RWPE1 (cell line): ENCODE data around the gene OR2L13.

ENCODE experiments used
- CTCF ChIA-PET: fragments of 350-600 bp; sonication (Branson Sonifier 250); formaldehyde crosslinking; extraction: SDS; loops from one replicate; lab custom pipeline; 2021; lab: Yijun Ruan, JAX
- POLR2A ChIA-PET: fragments of 400-600 bp; formaldehyde crosslinking; extraction: SDS; loops from one replicate; lab custom pipeline; 2020; ENCODE audit warnings: antibody characterized with exemption; ENCODE audit not compliant: low non-redundant PET; lab: Yijun Ruan, JAX
- DNase-seq: peaks from one replicate; pipeline ENCODE4 v3.0.0; 2012; ENCODE audit warnings: low spot score
- H3K27ac ChIP-seq: fragments of 450-650 bp; 2 replicates; pipeline ENCODE4 v1.5.1; 2017
- TF ChIP-seq, protein P1 (sequence below): fragments of 450-650 bp; conservative IDR thresholded peaks from 2 replicates; pipeline ENCODE4 v1.5.1; 2017; ENCODE audit warnings: low read depth, mild to moderate bottlenecking

OR2L13 gene

DNA sequence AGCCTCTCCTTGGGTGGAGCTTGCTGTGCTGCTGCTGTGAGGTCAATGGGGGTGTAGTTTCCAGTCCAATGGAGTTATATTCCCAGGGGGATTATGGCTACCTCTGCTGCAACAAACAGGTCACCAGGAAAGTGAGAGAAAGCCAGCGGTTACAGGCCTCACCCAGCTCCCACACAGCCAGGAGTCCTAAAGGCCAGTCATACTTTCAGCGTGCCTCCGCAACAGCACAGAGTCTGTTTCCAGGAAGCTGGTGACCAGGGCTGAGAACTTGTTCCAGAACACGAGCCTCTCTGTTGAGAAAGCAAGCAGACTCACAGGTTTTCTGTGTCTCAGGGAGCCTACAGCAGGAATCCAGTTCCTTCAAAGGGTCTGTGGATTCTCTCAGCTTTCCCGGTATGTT is 32.7 kb downstream of the OR2L13 start:
- ChIA-PET POLR2A (no interaction called here), CTCF (no interaction called here)
- TF ChIP-seq, protein P1, sequence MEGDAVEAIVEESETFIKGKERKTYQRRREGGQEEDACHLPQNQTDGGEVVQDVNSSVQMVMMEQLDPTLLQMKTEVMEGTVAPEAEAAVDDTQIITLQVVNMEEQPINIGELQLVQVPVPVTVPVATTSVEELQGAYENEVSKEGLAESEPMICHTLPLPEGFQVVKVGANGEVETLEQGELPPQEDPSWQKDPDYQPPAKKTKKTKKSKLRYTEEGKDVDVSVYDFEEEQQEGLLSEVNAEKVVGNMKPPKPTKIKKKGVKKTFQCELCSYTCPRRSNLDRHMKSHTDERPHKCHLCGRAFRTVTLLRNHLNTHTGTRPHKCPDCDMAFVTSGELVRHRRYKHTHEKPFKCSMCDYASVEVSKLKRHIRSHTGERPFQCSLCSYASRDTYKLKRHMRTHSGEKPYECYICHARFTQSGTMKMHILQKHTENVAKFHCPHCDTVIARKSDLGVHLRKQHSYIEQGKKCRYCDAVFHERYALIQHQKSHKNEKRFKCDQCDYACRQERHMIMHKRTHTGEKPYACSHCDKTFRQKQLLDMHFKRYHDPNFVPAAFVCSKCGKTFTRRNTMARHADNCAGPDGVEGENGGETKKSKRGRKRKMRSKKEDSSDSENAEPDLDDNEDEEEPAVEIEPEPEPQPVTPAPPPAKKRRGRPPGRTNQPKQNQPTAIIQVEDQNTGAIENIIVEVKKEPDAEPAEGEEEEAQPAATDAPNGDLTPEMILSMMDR = no peak
- no peak overlapping the region for H3K27ac ChIP-seq
- no peak for DNase-seq

DNA sequence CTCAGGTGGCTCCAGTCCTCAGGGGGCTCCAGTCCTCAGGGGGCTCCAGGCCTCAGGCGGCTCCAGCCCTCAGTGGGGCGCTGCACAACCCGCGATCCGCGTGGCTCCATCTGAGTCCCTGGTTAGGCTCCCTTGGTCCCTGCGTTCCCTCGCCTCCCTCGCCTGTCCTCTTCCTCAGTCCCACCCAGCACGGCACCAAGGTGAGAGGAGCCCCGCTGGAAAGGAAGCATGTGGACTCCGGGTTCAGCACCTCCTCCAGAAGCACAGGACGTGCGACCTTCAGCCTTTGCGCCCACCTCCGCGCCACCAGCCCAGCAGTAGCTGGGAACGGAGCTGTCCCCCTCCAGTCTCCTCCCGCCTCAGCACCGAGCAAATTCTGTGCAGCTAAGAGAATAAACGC is 41.8 kb downstream of the OR2L13 start:
- no peak for DNase-seq
- TF ChIP-seq, protein P1 = no peak
- H3K27ac ChIP-seq = no peak overlapping the region
- ChIA-PET POLR2A (no interaction called here), CTCF (no interaction called here)

DNA sequence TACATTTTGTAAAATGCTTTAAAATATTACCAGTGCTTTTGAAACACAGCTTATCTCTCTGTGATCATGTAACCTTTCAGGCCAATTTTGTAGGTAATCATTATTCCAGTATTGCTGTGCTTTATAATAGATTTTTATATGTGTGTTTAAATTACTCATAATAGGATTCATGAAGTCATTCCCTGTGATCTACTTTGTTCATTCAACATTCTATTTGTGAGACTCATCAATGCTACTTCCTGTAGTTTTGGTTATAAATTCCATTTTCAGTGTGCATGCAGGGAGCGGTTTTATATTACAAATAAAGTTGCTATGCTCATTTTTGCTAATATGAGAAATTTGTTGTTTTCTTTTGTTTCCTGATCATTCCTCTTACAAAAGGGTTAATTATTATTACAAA is 45.9 kb downstream of the OR2L13 start:
- ChIA-PET POLR2A (no interaction called here), CTCF (no interaction called here)
- no peak overlapping the region for H3K27ac ChIP-seq
- TF ChIP-seq, protein P1 = no peak
- no peak for DNase-seq

DNA sequence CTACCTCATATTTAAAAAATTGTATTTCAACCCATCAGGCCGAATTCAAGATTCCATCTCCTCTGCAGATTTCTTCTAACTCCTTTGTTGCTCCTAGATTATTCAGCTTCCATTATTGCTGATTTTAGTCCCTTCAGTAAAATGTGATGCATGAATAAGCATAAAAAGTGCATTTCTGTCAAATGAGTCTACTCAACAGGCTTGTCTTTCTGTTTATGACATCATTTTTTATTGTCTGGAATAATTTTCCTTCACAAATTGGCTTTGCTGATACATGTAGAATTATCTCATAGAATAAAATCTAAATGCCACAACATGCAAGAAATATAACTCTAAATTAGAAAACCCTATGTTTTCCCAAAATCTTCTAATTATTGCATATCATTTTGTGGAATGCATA is 48.3 kb downstream of the OR2L13 start:
- ChIA-PET CTCF (no interaction called here), POLR2A (no interaction called here)
- TF ChIP-seq, protein P1 = no peak
- DNase-seq = no peak
- no peak overlapping the region for H3K27ac ChIP-seq

DNA sequence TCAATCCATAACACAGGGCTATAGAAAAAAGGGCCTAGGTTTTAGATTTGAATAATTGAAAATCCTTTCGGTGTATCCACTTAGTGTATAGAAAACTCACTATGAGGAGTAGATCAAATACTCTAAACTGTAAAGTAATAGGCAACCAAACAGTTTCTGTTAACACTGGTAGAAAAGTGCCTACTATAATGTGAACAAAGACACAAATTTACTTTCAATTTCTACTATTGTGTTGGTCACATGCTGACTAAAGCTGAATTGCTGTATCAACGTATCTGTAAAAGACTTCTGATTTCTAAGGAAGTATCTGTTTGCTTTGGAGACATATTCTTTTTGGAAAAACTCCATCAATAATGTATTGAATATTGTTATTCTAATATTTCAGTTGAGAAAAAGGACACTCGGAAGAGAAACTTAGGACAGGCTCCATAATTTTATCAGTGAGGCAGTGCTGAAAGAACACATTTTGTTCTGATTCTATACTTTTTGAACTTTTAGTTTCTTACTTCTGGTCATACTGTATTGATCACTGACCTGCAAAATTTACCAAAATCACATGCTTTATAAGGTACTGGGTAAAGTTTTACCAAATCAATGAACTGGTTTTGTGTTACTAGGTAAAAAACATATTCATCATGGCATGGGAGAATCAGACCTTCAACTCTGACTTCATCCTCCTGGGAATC is 49.7 kb downstream of the OR2L13 start, which contains the start of gene OR2M5:
TSS of gene OR2M5 (plus strand) at position 636 of the 686 bp plus-strand sequence. CDS start at position 636, 0 bp downstream.
- DNase-seq = no peak
- no peak within 1 kb of the TSS for H3K27ac ChIP-seq
- TF ChIP-seq, protein P1 = no peak
- ChIA-PET POLR2A (no interaction called here), CTCF (no interaction called here)
